Keratinocyte (primary cell): Measurements from ENCODE around the gene OXCT1.

Experiments
- CTCF ChIP-seq, 3 experiments: IDR thresholded peaks in 1 of 3; conservative IDR thresholded peaks in 1 of 3; optimal IDR thresholded peaks in 1 of 3; 2 replicates in 2 of 3; 3 replicates in 1 of 3; pipeline versions ENCODE3 to v1.5.1; 2011; ENCODE audit warnings: low read length in 3 of 3, mild to moderate bottlenecking in 3 of 3, moderate library complexity in 2 of 3, control low read depth in 1 of 3, inconsistent platforms in 1 of 3; ENCODE audit not compliant: insufficient read depth in 2 of 3; ENCODE audit errors: extremely low read depth in 1 of 3
- EZH2 ChIP-seq: IDR thresholded peaks from one replicate; pipeline ENCODE4 v1.6.1; 2012; ENCODE audit warnings: inconsistent platforms, mild to moderate bottlenecking, low read length, moderate library complexity

GRCh38 chr5:41883936-41884335 lies 13.7 kb upstream of the OXCT1 start:
- no peak for TF ChIP-seq CTCF (optimal IDR thresholded peaks at IDR 0.05 in 1 of 3, IDR thresholded peaks at IDR 0.05 in 1 of 3, conservative IDR thresholded peaks at IDR 0.05 in 1 of 3; ENCODE audit: extremely low read depth in 1 of 3, insufficient read depth in 2 of 3, low read length in 3 of 3)
- TF ChIP-seq EZH2, result no peak
